HG03064 (cell line): ENCODE data around the gene F10.

Experiments used
- ATAC-seq: cut with Tn5 transposase; IDR thresholded peaks from one replicate; pipeline ENCODE4 v1.9.1; 2021; ENCODE audit warnings: low read depth; ENCODE audit not compliant: unreplicated experiment

F10 gene

GRCh38 chr13:113115363-113116205, 7.0 kb upstream of the F10 start:
- ATAC-seq: no peak

GRCh38 chr13:113116206-113116800, 6.3 kb upstream of the F10 start:
- ATAC-seq: no peak

DNA sequence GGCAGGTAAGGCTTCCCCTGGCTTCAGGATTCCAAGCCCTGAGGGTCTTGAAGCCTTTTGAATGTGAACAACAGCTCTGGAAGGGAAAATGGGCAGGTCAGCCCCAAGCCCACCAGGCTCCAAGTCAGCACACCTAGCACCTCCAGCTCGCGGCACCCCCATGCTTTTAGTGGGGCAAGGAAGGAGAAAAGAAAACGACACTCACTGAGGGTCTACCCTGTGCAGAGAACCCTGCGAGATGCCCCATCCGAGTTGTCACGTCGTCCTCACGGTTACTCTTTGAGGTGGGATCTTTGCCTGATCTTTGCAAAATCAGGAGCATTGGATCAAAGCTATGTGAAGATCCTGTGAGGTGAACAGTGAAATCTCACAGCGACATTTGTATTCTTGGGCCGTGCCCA, 5.7 kb upstream of the F10 start:
- ATAC-seq: no peak

GRCh38 chr13:113117335-113117872, 5.2 kb upstream of the F10 start:
- ATAC-seq: no peak

GRCh38 chr13:113117911-113118260, 4.7 kb upstream of the F10 start:
- ATAC-seq: no peak

- no peak for ATAC-seq
Measured at GRCh38 chr13:113118261-113119021, 4.2 kb upstream of the F10 start.

- ATAC-seq: no peak
Measured at GRCh38 chr13:113119166-113119821, 3.3 kb upstream of the F10 start.

GRCh38 chr13:113119822-113120189, 2.8 kb upstream of the F10 start:
- no peak for ATAC-seq

- no peak for ATAC-seq
Measured at GRCh38 chr13:113120300-113121182, 2.1 kb upstream of the F10 start.

GRCh38 chr13:113121183-113121927, 1.2 kb upstream of the F10 start:
- ATAC-seq: no peak

DNA sequence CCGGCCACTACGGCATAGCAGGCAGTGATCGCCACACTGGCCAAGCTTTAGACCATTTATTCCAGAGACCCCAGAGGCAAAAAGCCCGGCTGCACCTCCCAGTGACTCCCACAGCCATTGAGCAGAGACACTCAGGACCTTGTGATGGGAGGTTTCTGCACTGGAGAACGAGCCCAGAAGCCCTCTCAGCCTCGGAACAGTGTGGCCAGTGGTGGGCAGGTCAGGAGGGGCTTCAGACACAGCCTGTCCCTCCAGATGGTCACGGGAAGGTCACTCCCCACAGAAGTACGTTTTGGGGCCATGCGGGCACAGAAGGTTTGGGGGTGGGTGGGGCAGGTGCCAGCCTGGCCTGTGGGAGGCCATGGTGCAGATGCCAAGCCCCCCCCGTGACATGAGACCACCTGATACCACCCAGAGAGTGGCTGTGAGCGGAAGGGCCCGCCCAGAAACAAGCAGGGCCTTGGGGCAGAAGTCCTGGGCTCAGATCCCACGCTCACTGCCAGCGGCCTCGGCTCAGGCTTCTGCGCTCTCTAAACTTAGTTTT, 599 bp upstream of the F10 start:
- ATAC-seq: no peak

DNA sequence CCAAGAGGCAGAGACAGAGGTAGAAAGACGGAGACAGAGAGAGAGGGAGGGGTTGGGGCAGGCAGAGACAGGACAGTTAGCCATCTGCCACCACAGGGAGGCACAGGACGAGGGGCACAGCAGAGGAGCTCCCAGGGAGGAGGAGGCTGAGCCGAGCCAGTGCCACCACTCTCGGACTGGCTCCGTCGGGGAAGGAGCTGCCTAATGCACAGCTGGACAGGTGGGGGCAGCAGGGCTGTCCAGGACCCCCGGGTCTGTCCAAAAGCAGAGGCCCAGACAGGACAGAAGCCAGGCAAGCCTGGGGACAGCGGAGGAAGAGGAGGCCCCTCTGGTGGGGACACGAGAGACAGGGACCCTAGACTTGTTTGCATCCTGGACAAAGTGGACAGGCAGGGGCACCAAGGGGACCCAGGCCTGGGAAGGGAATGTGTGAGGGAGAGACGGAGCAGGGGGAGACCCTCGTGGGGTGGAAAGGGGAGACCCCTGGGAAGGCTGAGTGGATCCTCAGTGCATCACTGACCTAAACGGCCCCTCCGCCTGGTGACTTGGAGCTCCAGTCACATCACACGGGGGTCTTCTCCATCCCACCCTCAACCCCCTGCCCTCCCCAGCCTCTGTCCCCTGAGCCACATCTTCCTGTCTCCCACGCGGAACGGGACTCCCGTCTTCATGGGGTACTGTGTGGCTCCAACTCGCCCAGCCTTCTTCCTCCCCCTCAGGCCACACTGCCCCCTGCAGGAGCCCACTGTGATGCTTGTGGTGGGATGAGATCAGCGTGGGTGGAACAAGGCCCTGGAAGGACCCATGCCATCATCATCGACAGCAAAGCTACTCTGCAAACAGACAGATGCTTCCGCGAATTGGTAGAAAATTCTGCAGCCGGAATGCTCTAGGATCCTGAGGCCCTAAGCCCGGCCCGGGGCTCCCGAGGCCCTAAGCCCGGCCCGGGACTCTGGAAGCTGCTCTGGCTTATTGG, 915 bp downstream of the F10 start:
- ATAC-seq: no peak

- ATAC-seq: no peak
Measured at GRCh38 chr13:113124211-113124970, 1.8 kb downstream of the F10 start.

DNA sequence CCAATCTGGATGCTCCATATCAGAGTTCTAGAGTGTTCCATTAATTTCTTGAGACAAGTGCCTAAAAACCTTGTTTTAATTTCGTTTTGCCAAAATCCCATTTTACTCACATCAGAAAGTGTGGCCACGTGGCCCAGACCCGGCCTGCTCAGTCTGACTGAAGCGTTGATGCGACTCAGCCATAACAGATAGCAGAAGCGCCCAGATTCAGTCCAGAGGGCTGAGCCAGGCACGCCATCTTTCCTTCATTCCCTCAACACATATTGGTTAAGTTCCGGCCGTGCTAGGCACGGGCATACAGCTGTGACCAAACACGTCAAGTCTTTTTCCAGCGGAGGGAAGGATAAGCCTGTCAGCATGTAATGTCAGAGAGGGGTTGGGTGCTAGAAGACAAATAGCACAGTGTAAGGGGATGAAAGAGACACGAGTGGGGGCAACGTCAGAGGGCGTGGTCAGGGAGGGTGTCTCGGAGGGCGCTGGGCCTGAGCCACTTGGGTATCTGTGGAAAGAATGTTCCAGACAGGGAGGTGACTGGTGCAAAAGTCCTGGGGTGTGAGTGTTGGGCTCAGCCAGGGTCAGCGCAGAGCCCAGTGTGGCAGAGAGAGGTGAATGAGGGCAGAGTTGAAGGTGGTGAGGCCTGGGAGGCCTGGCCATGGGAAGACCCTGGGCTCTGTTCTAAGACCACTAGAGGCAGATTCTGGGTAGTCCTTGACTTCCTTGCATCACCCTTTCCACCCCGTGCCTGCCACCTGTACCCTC, 3.1 kb downstream of the F10 start:
- no peak for ATAC-seq

DNA sequence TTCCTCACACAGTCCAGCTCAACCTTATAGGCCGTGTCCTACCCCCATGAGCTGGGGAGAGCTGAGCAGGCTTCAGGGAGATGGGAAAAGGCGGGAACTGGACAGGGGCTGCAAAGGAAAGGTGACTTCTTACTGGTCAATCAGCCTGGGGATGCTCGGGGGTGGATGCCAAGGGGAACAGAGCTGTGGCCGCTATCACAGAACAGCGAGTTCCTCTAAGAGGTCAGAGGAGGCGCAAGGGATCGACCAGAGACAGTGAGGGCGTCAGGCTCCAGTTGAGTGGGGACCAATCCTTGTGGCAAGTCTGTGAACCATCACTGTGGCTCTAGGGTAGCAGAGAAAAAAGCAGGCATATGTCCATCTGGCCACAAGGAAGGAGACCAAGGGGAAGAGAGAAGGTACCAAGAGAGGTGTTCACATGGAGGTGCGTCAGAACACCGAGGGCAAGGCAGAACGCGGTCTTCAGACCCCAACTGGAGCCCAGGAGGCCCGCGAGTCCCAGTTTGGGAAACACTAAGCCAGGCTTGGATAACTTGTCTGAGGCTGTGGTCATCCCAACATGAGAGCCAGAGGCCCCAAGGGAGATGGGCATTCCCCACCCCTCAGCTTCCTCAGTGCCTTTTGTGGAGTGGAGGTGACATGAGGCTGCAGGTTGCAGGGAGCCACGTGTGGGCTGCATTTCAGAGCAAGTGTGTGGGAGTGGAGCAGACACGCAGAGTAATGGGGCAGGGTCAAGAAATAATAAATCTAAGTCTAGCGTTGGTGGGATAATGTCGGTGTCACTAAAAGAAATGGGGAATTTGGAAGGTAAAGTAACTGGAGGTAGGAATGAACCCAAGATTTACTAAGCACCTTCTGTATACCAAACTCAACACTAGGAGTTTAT, 3.9 kb downstream of the F10 start:
- ATAC-seq: no peak
